Astrocyte (in vitro differentiated cells and primary cell): ENCODE measurements around the gene CMIP. TPM values are rescaled to one million over a fixed set of nuclear protein-coding genes. Genes with fewer than 3 reads are reported as not detected.

Experiments
- DNase-seq: peaks from one replicate; pipeline ENCODE4 v3.0.0-alpha.2; 2010; ENCODE audit warnings: low read depth
- FAIRE-seq: peaks from 2 replicates; lab custom pipeline; 2011; peaks lifted over from hg19 to GRCh38; lab: Jason Lieb, UNC
- H2AFZ ChIP-seq: 2 replicates; pipeline ENCODE4 v1.6.0; 2012; ENCODE audit warnings: low read depth, low read length, inconsistent platforms
- H3K27ac ChIP-seq: 2 replicates; pipeline ENCODE4 v1.5.1; 2011; ENCODE audit warnings: low read depth, low read length, inconsistent platforms
- H3K27me3 ChIP-seq: 2 replicates; pipeline ENCODE4 v1.6.0; 2011; ENCODE audit warnings: low read length, inconsistent platforms; ENCODE audit not compliant: insufficient read depth
- H3K36me3 ChIP-seq: 2 replicates; pipeline ENCODE4 v1.5.1; 2011; ENCODE audit warnings: low read length, inconsistent platforms; ENCODE audit not compliant: insufficient read depth
- H3K4me1 ChIP-seq: 2 replicates; pipeline ENCODE4 v1.5.1; 2011; ENCODE audit warnings: low read length, inconsistent platforms; ENCODE audit not compliant: insufficient read depth
- H3K4me2 ChIP-seq: 2 replicates; pipeline ENCODE4 v1.6.0; 2012; ENCODE audit warnings: low read length, inconsistent platforms
- H3K4me3 ChIP-seq: 2 replicates; pipeline ENCODE4 v1.5.1; 2011; ENCODE audit warnings: low read depth, mild to moderate bottlenecking, low read length, inconsistent platforms; ENCODE audit not compliant: insufficient read depth
- H3K79me2 ChIP-seq: 2 replicates; pipeline ENCODE4 v1.6.0; 2012; ENCODE audit warnings: mild to moderate bottlenecking, low read length, inconsistent platforms; ENCODE audit not compliant: insufficient read depth
- H3K9ac ChIP-seq: 2 replicates; pipeline ENCODE4 v1.6.0; 2012; ENCODE audit warnings: mild to moderate bottlenecking, low read length, inconsistent platforms
- H3K9me3 ChIP-seq: 2 replicates; pipeline ENCODE4 v1.5.1; 2012; ENCODE audit warnings: low read depth, mild to moderate bottlenecking, low read length, inconsistent platforms; ENCODE audit not compliant: insufficient read depth
- H4K20me1 ChIP-seq: 2 replicates; pipeline ENCODE4 v1.6.0; 2012; ENCODE audit warnings: low read length, inconsistent platforms; ENCODE audit not compliant: insufficient read depth
- H3K27ac Mint-ChIP-seq: one replicate; pipeline ENCODE4 v1.8.0; 2021; ENCODE audit warnings: mild to moderate bottlenecking, mixed read lengths; ENCODE audit not compliant: unreplicated experiment
- H3K27me3 Mint-ChIP-seq: one replicate; pipeline ENCODE4 v1.8.0; 2021; ENCODE audit warnings: low read depth, mixed read lengths; ENCODE audit not compliant: unreplicated experiment
- H3K36me3 Mint-ChIP-seq: one replicate; pipeline ENCODE4 v1.8.0; 2021; ENCODE audit warnings: low read depth, mixed read lengths; ENCODE audit not compliant: unreplicated experiment
- H3K4me1 Mint-ChIP-seq: one replicate; pipeline ENCODE4 v1.8.0; 2021; ENCODE audit warnings: low read depth, mixed read lengths; ENCODE audit not compliant: unreplicated experiment
- H3K4me3 Mint-ChIP-seq: one replicate; pipeline ENCODE4 v1.8.0; 2021; ENCODE audit warnings: mild to moderate bottlenecking, moderate library complexity, mixed read lengths; ENCODE audit not compliant: unreplicated experiment
- H3K9me3 Mint-ChIP-seq: one replicate; pipeline ENCODE4 v1.8.0; 2021; ENCODE audit warnings: mild to moderate bottlenecking, mixed read lengths; ENCODE audit not compliant: unreplicated experiment
- EZH2 ChIP-seq: IDR thresholded peaks from 2 replicates; pipeline ENCODE4 v1.6.1; 2012; ENCODE audit warnings: mild to moderate bottlenecking, low read length, inconsistent platforms; ENCODE audit not compliant: insufficient read depth
- total RNA-seq: library from RNA; stranded (reverse); gene quantifications from 2 replicates; pipeline ENCODE4 v1.2.1, GENCODE V29; 2021
- TF ChIP-seq, protein P1 (sequence below): IDR thresholded peaks from 2 replicates; pipeline ENCODE4 v1.5.1; 2011; ENCODE audit warnings: low read depth, mild to moderate bottlenecking, inconsistent platforms, low read length, moderate library complexity; ENCODE audit not compliant: insufficient read depth

The CMIP gene
- total RNA-seq, 1 donor from 2014 or later = 71.5 TPM

DNA sequence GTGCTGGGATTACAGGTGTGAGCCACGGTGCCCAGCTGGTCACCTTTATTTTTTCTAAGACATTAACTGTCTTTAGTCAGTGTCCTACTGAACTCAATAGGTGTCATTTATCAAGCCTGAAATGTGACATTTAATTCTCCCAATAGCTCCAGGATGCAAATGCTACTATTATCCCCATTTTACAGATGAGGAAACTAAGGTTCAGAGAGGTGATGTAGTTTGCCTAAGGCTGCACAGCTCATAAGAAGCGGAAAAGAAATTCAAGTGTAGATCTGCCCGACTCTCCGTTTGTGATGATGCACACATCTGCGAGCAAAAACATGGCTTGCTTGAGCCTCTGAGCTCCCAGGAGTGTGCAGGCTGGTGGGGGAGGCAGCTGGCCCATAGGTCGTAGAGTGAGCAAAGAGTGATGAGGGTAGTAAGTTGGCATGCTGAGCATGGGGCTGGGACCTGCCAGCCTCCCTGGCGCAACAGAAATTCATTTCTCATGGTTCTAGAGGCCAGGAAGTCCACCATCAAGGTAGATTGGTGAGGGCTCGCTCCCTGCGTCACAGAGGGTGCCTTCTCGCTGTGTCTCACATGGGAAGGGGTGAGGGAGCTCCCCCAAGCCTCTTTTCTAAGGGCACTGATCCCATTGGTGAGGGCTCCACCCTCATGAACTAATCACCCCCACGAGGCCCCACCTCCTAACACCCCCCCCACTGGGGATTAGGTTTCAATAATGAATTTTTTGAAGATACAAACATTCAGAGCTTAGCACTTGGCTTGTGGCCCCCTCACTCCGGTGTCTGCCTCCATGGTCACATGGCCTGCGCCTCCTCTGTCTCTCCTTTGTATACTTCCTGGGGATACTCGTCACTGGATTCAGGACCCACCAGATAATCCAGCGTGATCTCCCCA lies 193.0 kb downstream of the CMIP start:
- no peak overlapping the region for H2AFZ ChIP-seq
- H3K4me1 Mint-ChIP-seq = peaks cover 21% of the 10 kb centered on the region
- H3K27ac ChIP-seq = no peak overlapping the region

DNA sequence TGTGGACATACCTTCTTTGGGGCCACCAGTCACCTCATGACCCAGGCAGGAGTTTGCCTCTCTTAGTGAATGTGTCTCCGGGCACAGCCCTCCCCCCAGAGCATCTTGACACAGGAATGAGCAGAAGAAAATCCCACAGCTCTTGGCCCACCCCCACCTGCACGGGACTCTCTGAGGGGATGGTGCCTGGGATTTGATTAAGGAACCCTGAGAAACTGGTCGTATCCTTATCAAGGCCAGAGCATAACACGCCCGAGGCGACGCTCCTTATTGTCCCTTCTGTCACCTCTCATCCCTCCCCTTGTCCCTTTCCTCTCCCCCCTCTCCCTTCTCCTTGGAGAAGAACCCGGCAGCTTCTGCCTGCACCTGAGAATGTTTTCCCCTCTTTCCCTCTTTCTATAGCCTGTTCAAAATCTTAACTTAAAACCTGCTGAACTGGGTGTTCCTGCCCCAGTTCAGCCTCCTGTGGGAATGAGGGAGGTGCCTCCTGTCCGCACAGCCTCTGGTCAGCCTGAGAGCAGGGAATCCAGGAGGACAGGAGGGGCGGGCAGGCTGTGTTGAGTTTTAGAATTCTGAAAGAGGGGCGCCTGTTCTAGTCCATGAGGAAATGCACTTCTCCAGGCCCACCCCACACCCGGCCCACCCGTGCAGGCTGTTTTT lies 193.8 kb downstream of the CMIP start:
- no peaks in the 10 kb centered on the region for H3K9me3 ChIP-seq
- Mint-ChIP-seq H3K27ac (no peak overlapping the region), H3K9me3 (no peaks in the 10 kb centered on the region), H3K4me3 (no peak overlapping the region), H3K27me3 (no peaks in the 10 kb centered on the region), H3K36me3 (peaks cover 7% of the 10 kb centered on the region), H3K4me1 (peaks cover 14% of the 10 kb centered on the region)
- no peak overlapping the region for H3K9ac ChIP-seq
- H4K20me1 ChIP-seq = peaks cover 87% of the 10 kb centered on the region
- FAIRE-seq (no peak), DNase-seq (no peak)
- peaks cover 4% of the 10 kb centered on the region for H3K36me3 ChIP-seq
- no peak overlapping the region for H3K27ac ChIP-seq
- peaks cover 11% of the 10 kb centered on the region for H3K79me2 ChIP-seq
- no peak overlapping the region for H2AFZ ChIP-seq
- no peak for TF ChIP-seq EZH2
- TF ChIP-seq, protein P1, sequence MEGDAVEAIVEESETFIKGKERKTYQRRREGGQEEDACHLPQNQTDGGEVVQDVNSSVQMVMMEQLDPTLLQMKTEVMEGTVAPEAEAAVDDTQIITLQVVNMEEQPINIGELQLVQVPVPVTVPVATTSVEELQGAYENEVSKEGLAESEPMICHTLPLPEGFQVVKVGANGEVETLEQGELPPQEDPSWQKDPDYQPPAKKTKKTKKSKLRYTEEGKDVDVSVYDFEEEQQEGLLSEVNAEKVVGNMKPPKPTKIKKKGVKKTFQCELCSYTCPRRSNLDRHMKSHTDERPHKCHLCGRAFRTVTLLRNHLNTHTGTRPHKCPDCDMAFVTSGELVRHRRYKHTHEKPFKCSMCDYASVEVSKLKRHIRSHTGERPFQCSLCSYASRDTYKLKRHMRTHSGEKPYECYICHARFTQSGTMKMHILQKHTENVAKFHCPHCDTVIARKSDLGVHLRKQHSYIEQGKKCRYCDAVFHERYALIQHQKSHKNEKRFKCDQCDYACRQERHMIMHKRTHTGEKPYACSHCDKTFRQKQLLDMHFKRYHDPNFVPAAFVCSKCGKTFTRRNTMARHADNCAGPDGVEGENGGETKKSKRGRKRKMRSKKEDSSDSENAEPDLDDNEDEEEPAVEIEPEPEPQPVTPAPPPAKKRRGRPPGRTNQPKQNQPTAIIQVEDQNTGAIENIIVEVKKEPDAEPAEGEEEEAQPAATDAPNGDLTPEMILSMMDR = no peak
- H3K4me2 ChIP-seq = no peak overlapping the region
- H3K27me3 ChIP-seq = no peaks in the 10 kb centered on the region
- H3K4me3 ChIP-seq = no peak overlapping the region
- peaks cover 15% of the 10 kb centered on the region for H3K4me1 ChIP-seq

More for the DNA sequence above, 193.0 kb downstream of the CMIP start:
- H3K36me3 Mint-ChIP-seq = peaks cover 12% of the 10 kb centered on the region
- H3K9me3 Mint-ChIP-seq = no peaks in the 10 kb centered on the region
- Histone ChIP-seq H3K9me3 (no peaks in the 10 kb centered on the region), H3K79me2 (peaks cover 7% of the 10 kb centered on the region), H3K9ac (no peak overlapping the region), H3K4me3 (no peak overlapping the region), H3K36me3 (peaks cover 4% of the 10 kb centered on the region), H3K4me2 (no peak overlapping the region), H3K27me3 (no peaks in the 10 kb centered on the region), H4K20me1 (peaks cover 87% of the 10 kb centered on the region), H3K4me1 (peaks cover 24% of the 10 kb centered on the region)
- FAIRE-seq (no peak), DNase-seq (no peak)
- H3K27me3 Mint-ChIP-seq = no peaks in the 10 kb centered on the region
- no peak overlapping the region for H3K4me3 Mint-ChIP-seq
- TF ChIP-seq EZH2 = no peak
- TF ChIP-seq, protein P1 = no peak
- no peak overlapping the region for H3K27ac Mint-ChIP-seq
